ENCODE data around the gene UPK2. TPM values are rescaled to one million over a fixed set of nuclear protein-coding genes. Genes with fewer than 3 reads are reported as not detected.

The UPK2 gene
- polyA plus RNA-seq, 1 donor from 2014 or later = not detected

GRCh38 chr11:118931571-118931970 lies 24.5 kb upstream of the UPK2 start:
- no peak overlapping the region for H3K9ac ChIP-seq (ENCODE audit: low read length)
- no peaks in the 10 kb centered on the region for H3K79me2 ChIP-seq (replicated peaks; ENCODE audit: insufficient read depth, low read length)
- H3K4me3 ChIP-seq (ENCODE audit: low read length) = no peak overlapping the region
- H3F3A ChIP-seq (ENCODE audit: insufficient read depth, low read length, poor library complexity, severe bottlenecking) = no peaks in the 10 kb centered on the region
- H3K9me2 ChIP-seq (ENCODE audit: insufficient read depth, low read length) = no peaks in the 10 kb centered on the region
- no peak overlapping the region for H3K4me2 ChIP-seq (ENCODE audit: low read length)
- TF ChIP-seq MXI1 (conservative IDR thresholded peaks at IDR 0.05; ENCODE audit: poor library complexity, severe bottlenecking) (no peak), TAF1 (IDR thresholded peaks at IDR 0.05; ENCODE audit: low read depth) (no peak), REST (IDR thresholded peaks at IDR 0.05; ENCODE audit: borderline replicate concordance) (no peak), RAD21 (conservative IDR thresholded peaks at IDR 0.05) (no peak), EZH2 (IDR thresholded peaks at IDR 0.05; ENCODE audit: borderline replicate concordance, insufficient read depth, low read length, poor library complexity, severe bottlenecking) (no peak), EP300 (conservative IDR thresholded peaks at IDR 0.05; ENCODE audit: poor library complexity, severe bottlenecking) (no peak)
- TF ChIP-seq, protein P1, sequence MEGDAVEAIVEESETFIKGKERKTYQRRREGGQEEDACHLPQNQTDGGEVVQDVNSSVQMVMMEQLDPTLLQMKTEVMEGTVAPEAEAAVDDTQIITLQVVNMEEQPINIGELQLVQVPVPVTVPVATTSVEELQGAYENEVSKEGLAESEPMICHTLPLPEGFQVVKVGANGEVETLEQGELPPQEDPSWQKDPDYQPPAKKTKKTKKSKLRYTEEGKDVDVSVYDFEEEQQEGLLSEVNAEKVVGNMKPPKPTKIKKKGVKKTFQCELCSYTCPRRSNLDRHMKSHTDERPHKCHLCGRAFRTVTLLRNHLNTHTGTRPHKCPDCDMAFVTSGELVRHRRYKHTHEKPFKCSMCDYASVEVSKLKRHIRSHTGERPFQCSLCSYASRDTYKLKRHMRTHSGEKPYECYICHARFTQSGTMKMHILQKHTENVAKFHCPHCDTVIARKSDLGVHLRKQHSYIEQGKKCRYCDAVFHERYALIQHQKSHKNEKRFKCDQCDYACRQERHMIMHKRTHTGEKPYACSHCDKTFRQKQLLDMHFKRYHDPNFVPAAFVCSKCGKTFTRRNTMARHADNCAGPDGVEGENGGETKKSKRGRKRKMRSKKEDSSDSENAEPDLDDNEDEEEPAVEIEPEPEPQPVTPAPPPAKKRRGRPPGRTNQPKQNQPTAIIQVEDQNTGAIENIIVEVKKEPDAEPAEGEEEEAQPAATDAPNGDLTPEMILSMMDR (IDR thresholded peaks at IDR 0.05; ENCODE audit: poor library complexity, severe bottlenecking) = no peak
- H3K27ac ChIP-seq (ENCODE audit: low read length) = no peak overlapping the region
- H3K36me3 ChIP-seq (ENCODE audit: insufficient read depth, low read length) = no peaks in the 10 kb centered on the region
- no peaks in the 10 kb centered on the region for H3K9me3 ChIP-seq (ENCODE audit: low read length)
- H3K27me3 ChIP-seq (ENCODE audit: insufficient read depth, low read depth, low read length) = no peaks in the 10 kb centered on the region
- no peak overlapping the region for H2AFZ ChIP-seq (ENCODE audit: low read depth, low read length)
- H4K20me1 ChIP-seq (ENCODE audit: insufficient read depth) = no peaks in the 10 kb centered on the region

- no peaks in the 10 kb centered on the region for H3K27me3 ChIP-seq (ENCODE audit: insufficient read depth, low read depth, low read length)
- no peaks in the 10 kb centered on the region for H3K79me2 ChIP-seq (replicated peaks; ENCODE audit: insufficient read depth, low read length)
- H4K20me1 ChIP-seq (ENCODE audit: insufficient read depth) = no peaks in the 10 kb centered on the region
- H3K4me3 ChIP-seq (ENCODE audit: low read length) = no peak overlapping the region
- no peaks in the 10 kb centered on the region for H3K9me3 ChIP-seq (ENCODE audit: low read length)
- no peaks in the 10 kb centered on the region for H3K36me3 ChIP-seq (ENCODE audit: insufficient read depth, low read length)
- H3K9me2 ChIP-seq (ENCODE audit: insufficient read depth, low read length) = no peaks in the 10 kb centered on the region
- TF ChIP-seq MXI1 (conservative IDR thresholded peaks at IDR 0.05; ENCODE audit: poor library complexity, severe bottlenecking) = no peak
- H3K9ac ChIP-seq (ENCODE audit: low read length) = no peak overlapping the region
- H2AFZ ChIP-seq (ENCODE audit: low read depth, low read length) = no peak overlapping the region
- no peaks in the 10 kb centered on the region for H3F3A ChIP-seq (ENCODE audit: insufficient read depth, low read length, poor library complexity, severe bottlenecking)
- no peak overlapping the region for H3K27ac ChIP-seq (ENCODE audit: low read length)
- H3K4me2 ChIP-seq (ENCODE audit: low read length) = no peak overlapping the region
Measured at GRCh38 chr11:118933486-118933885, 22.6 kb upstream of the UPK2 start.

DNA sequence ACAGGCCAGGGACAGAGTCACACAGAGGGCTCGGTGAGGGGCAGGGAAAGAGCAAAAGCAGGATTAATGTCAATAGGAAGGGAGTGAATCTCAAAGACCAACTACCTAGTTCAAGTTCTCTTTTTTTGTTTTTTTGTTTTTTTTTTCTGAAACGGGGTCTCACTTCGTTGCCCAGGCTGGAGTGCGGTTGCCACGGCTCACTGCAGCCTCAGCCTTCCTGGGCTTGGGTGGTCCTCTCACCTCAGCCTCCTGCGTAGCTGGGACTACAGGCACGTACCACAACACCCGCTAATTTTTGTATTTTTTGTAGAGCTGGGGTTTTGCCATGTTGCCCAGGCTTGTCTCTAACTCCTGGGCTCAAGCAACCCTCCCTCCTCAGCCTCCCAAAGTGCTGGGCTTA lies 20.7 kb upstream of the UPK2 start:
- TF ChIP-seq SMC3 (conservative IDR thresholded peaks at IDR 0.05; ENCODE audit: poor library complexity) (no peak), RAD21 (conservative IDR thresholded peaks at IDR 0.05) (no peak), REST (IDR thresholded peaks at IDR 0.05; ENCODE audit: borderline replicate concordance) (no peak), TAF1 (IDR thresholded peaks at IDR 0.05; ENCODE audit: low read depth) (no peak), EP300 (conservative IDR thresholded peaks at IDR 0.05; ENCODE audit: poor library complexity, severe bottlenecking) (no peak), POLR2AphosphoS5 (IDR thresholded peaks at IDR 0.05) (no peak), MXI1 (conservative IDR thresholded peaks at IDR 0.05; ENCODE audit: poor library complexity, severe bottlenecking) (no peak), EZH2 (IDR thresholded peaks at IDR 0.05; ENCODE audit: borderline replicate concordance, insufficient read depth, low read length, poor library complexity, severe bottlenecking) (no peak)
- TF ChIP-seq, protein P1 (IDR thresholded peaks at IDR 0.05; ENCODE audit: poor library complexity, severe bottlenecking) = no peak
- Histone ChIP-seq H3K27me3 (ENCODE audit: insufficient read depth, low read depth, low read length) (no peaks in the 10 kb centered on the region), H3F3A (ENCODE audit: insufficient read depth, low read length, poor library complexity, severe bottlenecking) (no peaks in the 10 kb centered on the region), H2AFZ (ENCODE audit: low read depth, low read length) (no peak overlapping the region), H3K36me3 (ENCODE audit: insufficient read depth, low read length) (no peaks in the 10 kb centered on the region), H4K20me1 (ENCODE audit: insufficient read depth) (no peaks in the 10 kb centered on the region), H3K79me2 (replicated peaks; ENCODE audit: insufficient read depth, low read length) (no peaks in the 10 kb centered on the region), H3K4me2 (ENCODE audit: low read length) (no peak overlapping the region), H3K9me2 (ENCODE audit: insufficient read depth, low read length) (no peaks in the 10 kb centered on the region), H3K4me3 (ENCODE audit: low read length) (no peak overlapping the region), H3K27ac (ENCODE audit: low read length) (no peak overlapping the region), H3K9ac (ENCODE audit: low read length) (no peak overlapping the region), H3K9me3 (ENCODE audit: low read length) (no peaks in the 10 kb centered on the region)

All from neural cell (in vitro differentiated cells).